CD4-positive, CD25-positive, alpha-beta regulatory T cell (primary cell): ENCODE data around the gene PRKCA. TPM values are rescaled to one million over a fixed set of nuclear protein-coding genes. Genes with fewer than 3 reads are reported as not detected.
A peak's percentile ranks its signal among the peaks of the same experiment; 100 is the strongest.

Experiments used
- ATAC-seq, 2 donors: fragments of 150-1000 bp; cut with Tn5 transposase; one replicate each; pipeline ENCODE4 v1.10.0; 2021; ENCODE audit warnings: low read depth in 2 of 2, moderate number of reproducible peaks in 2 of 2, moderate library complexity in 1 of 2
- DNase-seq, 3 donors: peaks; one replicate each; pipeline versions ENCODE4 v3.0.0 to v3.0.0-alpha.2; 2012 to 2022; ENCODE audit warnings: mixed read lengths in 1 of 3
- H3K27ac ChIP-seq: one replicate; pipeline ENCODE4 v1.7.0; 2013; ENCODE audit warnings: mild to moderate bottlenecking, low read length; ENCODE audit not compliant: insufficient read depth, poor library complexity, severe bottlenecking
- H3K27me3 ChIP-seq: one replicate; pipeline ENCODE4 v1.7.0; 2013; ENCODE audit warnings: low read length; ENCODE audit not compliant: control insufficient read depth, insufficient read depth
- H3K36me3 ChIP-seq: one replicate; pipeline ENCODE4 v1.7.0; 2013; ENCODE audit warnings: mild to moderate bottlenecking, low read length, moderate library complexity; ENCODE audit not compliant: control insufficient read depth, insufficient read depth
- H3K4me1 ChIP-seq: 2 replicates; pipeline ENCODE4 v1.7.0; 2013; ENCODE audit warnings: mild to moderate bottlenecking, low read length; ENCODE audit not compliant: insufficient read depth, control insufficient read depth, poor library complexity, severe bottlenecking
- H3K4me3 ChIP-seq: one replicate; pipeline ENCODE4 v1.7.0; 2013; ENCODE audit warnings: low read depth, mild to moderate bottlenecking, low read length, moderate library complexity
- H3K9me3 ChIP-seq, 2 experiments: 1 replicate in 1 of 2; 2 replicates in 1 of 2; pipeline ENCODE4 v1.7.0; 2013; ENCODE audit warnings: low read length in 2 of 2, mild to moderate bottlenecking in 1 of 2, moderate library complexity in 1 of 2; ENCODE audit not compliant: control insufficient read depth in 2 of 2
- H3K27ac Mint-ChIP-seq, 3 donors: one replicate each; pipeline ENCODE4 v1.8.0; 2020 to 2022; ENCODE audit warnings: mild to moderate bottlenecking in 3 of 3, mixed read lengths in 3 of 3, moderate library complexity in 2 of 3
- H3K27me3 Mint-ChIP-seq: one replicate; pipeline ENCODE4 v1.8.0; 2022; ENCODE audit warnings: mild to moderate bottlenecking, mixed read lengths
- H3K36me3 Mint-ChIP-seq: one replicate; pipeline ENCODE4 v1.8.0; 2020; ENCODE audit warnings: mixed read lengths
- H3K4me1 Mint-ChIP-seq, 4 donors: one replicate each; pipeline ENCODE4 v1.8.0; 2020 to 2022; ENCODE audit warnings: mixed read lengths in 4 of 4, mild to moderate bottlenecking in 1 of 4
- H3K4me3 Mint-ChIP-seq, 4 donors: one replicate each; pipeline ENCODE4 v1.8.0; 2020 to 2022; ENCODE audit warnings: mild to moderate bottlenecking in 4 of 4, mixed read lengths in 4 of 4, moderate library complexity in 3 of 4
- H3K9me3 Mint-ChIP-seq, 7 donors: one replicate each; pipeline ENCODE4 v1.8.0; 2020 to 2022; ENCODE audit warnings: mixed read lengths in 7 of 7, mild to moderate bottlenecking in 3 of 7, moderate library complexity in 2 of 7
- polyA plus RNA-seq, 4 donors: library from polyadenylated mRNA; unstranded; fragments of 300-500 nt; fragmentation: Illumina TruSeq; gene quantifications; one replicate each; pipeline ENCODE4 v1.2.3, GENCODE V29; 2021
- total RNA-seq: library from RNA; stranded (reverse); gene quantifications from one replicate; pipeline ENCODE4 v1.2.3, GENCODE V29; 2022

PRKCA gene
- total and polyA plus RNA-seq, 5 donors from 2014 or later = 0.60 to 84.0 (median 2.0) TPM

DNA sequence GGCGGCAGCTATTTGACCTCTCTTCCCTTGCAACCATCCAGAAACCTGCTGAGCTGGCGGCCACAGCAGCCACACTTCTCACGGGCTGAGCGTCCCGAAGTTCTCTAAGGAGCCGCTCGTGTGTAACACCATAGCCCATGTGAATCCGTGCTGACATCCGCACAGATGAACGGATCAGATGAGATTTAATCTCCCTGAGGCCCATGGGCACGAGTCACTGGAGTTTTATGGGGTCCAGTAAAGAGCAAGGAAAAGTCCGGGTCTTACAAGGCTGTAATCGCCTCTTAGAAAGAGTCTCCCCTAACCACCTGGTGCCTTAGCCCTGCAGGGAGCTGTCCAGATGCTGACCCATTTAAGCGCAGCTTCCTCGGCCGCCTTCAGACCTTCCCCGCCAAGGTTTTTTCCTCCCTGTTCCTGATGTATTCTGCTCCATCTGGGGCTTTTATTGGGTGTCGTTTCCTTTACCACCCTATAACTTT, 527.0 kb downstream of the PRKCA start:
- DNase-seq (peak in 2 of 3 donors; percentile 12 to 28), ATAC-seq (no peak)
- Histone ChIP-seq H3K9me3 (no peaks in the 10 kb centered on the region), H3K4me1 (no peaks in the 10 kb centered on the region), H3K4me3 (no peak overlapping the region), H3K36me3 (no peaks in the 10 kb centered on the region), H3K27me3 (peaks cover 17% of the 10 kb centered on the region), H3K27ac (no peak overlapping the region)
- peaks cover 0 to 4% (median 1%) of the 10 kb centered on the region in 4 donors for H3K4me1 Mint-ChIP-seq
- no peak overlapping the region for H3K4me3 Mint-ChIP-seq
- peaks cover 0 to 7% (median 0%) of the 10 kb centered on the region in 7 donors for H3K9me3 Mint-ChIP-seq
- H3K27ac Mint-ChIP-seq = no peak overlapping the region
- no peaks in the 10 kb centered on the region for H3K36me3 Mint-ChIP-seq
- peaks cover 47% of the 10 kb centered on the region for H3K27me3 Mint-ChIP-seq

DNA sequence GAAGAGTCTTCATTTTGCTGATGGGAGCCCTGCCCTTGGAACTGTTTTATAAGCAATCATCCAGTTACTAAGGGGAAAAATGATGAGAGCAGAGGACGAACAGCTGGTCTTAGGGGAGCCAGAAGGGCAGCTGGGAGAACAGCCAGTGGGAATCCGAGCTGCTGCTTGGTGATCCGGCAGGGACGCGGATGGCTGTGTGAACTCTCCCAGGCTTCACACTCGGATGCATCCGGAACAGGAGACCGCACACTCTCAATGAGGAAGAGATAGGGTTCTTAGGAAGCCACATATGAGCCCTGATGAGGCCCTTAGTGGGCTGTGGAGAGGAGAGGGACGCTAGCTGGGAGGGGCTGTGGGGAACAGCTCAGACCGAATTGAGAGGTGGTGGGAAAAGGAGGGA, 527.5 kb downstream of the PRKCA start:
- peaks cover 0 to 6% (median 0%) of the 10 kb centered on the region in 7 donors for H3K9me3 Mint-ChIP-seq
- H3K27ac ChIP-seq = no peak overlapping the region
- no peaks in the 10 kb centered on the region for H3K4me1 ChIP-seq
- peaks cover 0 to 4% (median 1%) of the 10 kb centered on the region in 4 donors for H3K4me1 Mint-ChIP-seq
- peaks cover 49% of the 10 kb centered on the region for H3K27me3 Mint-ChIP-seq
- no peak for ATAC-seq
- H3K27me3 ChIP-seq = peaks cover 18% of the 10 kb centered on the region
- DNase-seq = no peak
- no peaks in the 10 kb centered on the region for H3K9me3 ChIP-seq
- no peaks in the 10 kb centered on the region for H3K36me3 Mint-ChIP-seq
- H3K4me3 Mint-ChIP-seq = no peak overlapping the region
- H3K4me3 ChIP-seq = no peak overlapping the region
- no peaks in the 10 kb centered on the region for H3K36me3 ChIP-seq
- no peak overlapping the region for H3K27ac Mint-ChIP-seq

DNA sequence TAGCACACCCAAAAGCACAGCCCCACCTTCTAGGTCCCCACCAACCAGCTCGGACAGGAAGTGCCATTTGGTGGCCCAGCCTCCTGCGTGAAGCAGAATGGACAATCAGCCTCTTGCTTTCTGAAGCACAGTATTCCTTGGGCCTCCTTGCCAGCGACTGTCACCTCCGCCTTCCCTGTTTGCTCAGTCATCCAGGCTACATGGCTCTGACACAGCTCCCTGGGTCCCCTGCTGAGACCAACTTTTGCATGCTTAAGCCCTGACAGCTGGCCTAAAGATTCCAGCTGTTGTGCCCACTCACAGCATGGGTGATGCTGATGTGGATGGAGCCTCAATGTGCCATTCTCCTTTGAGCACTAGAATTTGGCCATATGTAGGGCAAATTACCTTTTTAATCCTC, 528.0 kb downstream of the PRKCA start:
- Histone ChIP-seq H3K9me3 (no peaks in the 10 kb centered on the region), H3K4me1 (no peaks in the 10 kb centered on the region), H3K4me3 (no peak overlapping the region), H3K27me3 (peaks cover 18% of the 10 kb centered on the region), H3K27ac (no peak overlapping the region), H3K36me3 (no peaks in the 10 kb centered on the region)
- ATAC-seq (no peak), DNase-seq (no peak)
- Mint-ChIP-seq H3K27ac (no peak overlapping the region), H3K4me1 (peaks cover 0 to 4% (median 1%) of the 10 kb centered on the region in 4 donors), H3K4me3 (no peak overlapping the region), H3K9me3 (peaks cover 0 to 6% (median 0%) of the 10 kb centered on the region in 7 donors), H3K36me3 (no peaks in the 10 kb centered on the region), H3K27me3 (peaks cover 51% of the 10 kb centered on the region)

DNA sequence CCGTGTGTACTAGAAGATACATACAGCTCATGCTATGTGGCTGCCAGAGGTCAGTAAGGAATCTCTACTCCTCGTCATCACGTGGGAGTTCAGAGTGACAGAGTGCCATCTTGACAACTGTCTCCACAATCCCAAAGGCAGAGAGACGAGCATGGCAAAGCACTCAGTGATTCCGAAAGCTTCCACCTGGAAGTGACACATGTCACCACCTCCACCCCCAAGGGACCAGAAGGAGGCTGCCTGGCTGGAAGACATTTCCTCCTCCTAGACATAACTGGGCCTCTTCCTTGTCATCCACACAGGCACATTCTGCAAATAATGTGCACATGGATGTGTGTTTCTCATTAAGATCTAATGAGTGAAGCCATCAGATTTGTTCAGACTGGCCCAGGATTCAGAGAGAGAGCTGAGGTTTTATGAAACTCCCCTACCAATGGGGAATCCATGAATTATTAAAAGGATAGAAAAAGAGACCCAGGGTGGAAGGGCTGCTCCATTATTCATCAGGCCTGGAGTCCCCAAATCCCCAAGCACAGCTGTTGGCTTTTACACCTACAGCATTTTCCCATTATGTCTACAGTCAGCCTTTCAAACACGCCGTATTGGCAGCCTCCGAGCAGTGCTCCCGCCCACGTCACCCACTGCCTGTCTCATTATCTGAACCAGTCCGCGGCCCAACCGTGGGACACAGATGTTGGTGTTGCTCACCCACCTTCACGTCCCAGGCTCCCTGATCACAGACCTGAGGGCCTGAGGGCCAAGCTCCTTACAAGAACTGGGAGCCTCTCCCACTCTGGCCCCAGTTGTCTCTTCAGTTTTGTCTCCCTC, 529.2 kb downstream of the PRKCA start:
- H3K27me3 ChIP-seq = peaks cover 18% of the 10 kb centered on the region
- DNase-seq (no peak), ATAC-seq (no peak)
- no peak overlapping the region for H3K4me3 Mint-ChIP-seq
- peaks cover 0 to 6% (median 0%) of the 10 kb centered on the region in 7 donors for H3K9me3 Mint-ChIP-seq
- peaks cover 62% of the 10 kb centered on the region for H3K27me3 Mint-ChIP-seq
- no peak overlapping the region for H3K27ac Mint-ChIP-seq
- no peaks in the 10 kb centered on the region for H3K4me1 ChIP-seq
- no peak overlapping the region for H3K4me3 ChIP-seq
- H3K9me3 ChIP-seq = no peaks in the 10 kb centered on the region
- H3K36me3 Mint-ChIP-seq = no peaks in the 10 kb centered on the region
- H3K4me1 Mint-ChIP-seq = peaks cover 0 to 4% (median 1%) of the 10 kb centered on the region in 4 donors
- no peaks in the 10 kb centered on the region for H3K36me3 ChIP-seq
- H3K27ac ChIP-seq = no peak overlapping the region

DNA sequence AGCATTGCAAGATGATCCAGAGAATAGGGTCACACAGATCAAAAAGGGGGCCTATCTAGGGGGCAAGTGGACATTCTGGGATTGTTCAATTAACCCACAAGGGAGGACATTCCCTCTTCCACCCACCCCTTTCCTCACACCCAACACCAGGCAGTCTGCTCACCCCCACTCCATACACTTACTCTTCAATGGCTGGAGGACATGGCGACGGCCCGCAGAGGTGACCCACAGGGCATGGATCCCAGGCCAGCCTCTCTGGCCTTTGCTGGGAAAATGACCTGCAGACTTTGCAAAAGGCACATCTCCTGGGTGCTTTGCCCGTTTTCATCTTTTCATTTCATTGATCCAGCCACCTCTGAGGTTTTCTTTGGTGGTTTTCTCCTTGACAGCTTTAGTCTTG, 530.8 kb downstream of the PRKCA start:
- DNase-seq (no peak), ATAC-seq (no peak)
- peaks cover 70% of the 10 kb centered on the region for H3K27me3 Mint-ChIP-seq
- no peak overlapping the region for H3K4me3 Mint-ChIP-seq
- Histone ChIP-seq H3K9me3 (no peaks in the 10 kb centered on the region), H3K27me3 (peaks cover 18% of the 10 kb centered on the region), H3K4me3 (no peak overlapping the region), H3K27ac (no peak overlapping the region), H3K4me1 (no peaks in the 10 kb centered on the region), H3K36me3 (no peaks in the 10 kb centered on the region)
- H3K27ac Mint-ChIP-seq = no peak overlapping the region
- H3K4me1 Mint-ChIP-seq = peaks cover 0 to 4% (median 1%) of the 10 kb centered on the region in 4 donors
- H3K9me3 Mint-ChIP-seq = peaks cover 0 to 6% (median 0%) of the 10 kb centered on the region in 7 donors
- H3K36me3 Mint-ChIP-seq = no peaks in the 10 kb centered on the region

DNA sequence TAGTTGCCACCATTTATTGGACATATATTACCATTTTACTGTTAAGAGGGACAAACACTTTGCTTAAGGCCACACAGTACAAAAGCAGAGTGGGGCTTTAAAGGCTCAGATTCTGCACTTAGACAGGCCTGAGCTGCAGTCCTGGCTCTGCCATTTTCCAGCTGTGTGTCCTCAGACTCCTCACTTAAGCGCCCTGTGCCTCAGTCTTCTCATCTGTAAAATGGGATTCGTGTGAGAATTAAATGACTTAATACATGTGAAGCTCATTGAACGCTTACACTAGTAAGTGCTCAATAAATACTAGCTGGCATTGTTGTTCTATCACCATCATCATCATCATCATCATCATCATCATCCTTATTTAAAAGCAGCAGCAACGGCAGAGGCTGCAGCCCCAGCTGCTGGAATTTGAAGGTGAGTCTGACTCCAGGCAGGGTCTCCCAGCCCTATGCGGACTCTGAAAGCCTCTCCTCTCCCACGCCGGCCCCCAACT, 532.1 kb downstream of the PRKCA start:
- Mint-ChIP-seq H3K27me3 (peaks cover 63% of the 10 kb centered on the region), H3K27ac (no peak overlapping the region), H3K4me3 (no peak overlapping the region), H3K9me3 (peaks cover 0 to 6% (median 0%) of the 10 kb centered on the region in 7 donors), H3K4me1 (peaks cover 0 to 4% (median 0%) of the 10 kb centered on the region in 4 donors), H3K36me3 (no peaks in the 10 kb centered on the region)
- Histone ChIP-seq H3K36me3 (no peaks in the 10 kb centered on the region), H3K4me1 (no peaks in the 10 kb centered on the region), H3K27ac (no peak overlapping the region), H3K9me3 (no peaks in the 10 kb centered on the region), H3K27me3 (peaks cover 12% of the 10 kb centered on the region), H3K4me3 (no peak overlapping the region)
- no peak for ATAC-seq
- no peak for DNase-seq

DNA sequence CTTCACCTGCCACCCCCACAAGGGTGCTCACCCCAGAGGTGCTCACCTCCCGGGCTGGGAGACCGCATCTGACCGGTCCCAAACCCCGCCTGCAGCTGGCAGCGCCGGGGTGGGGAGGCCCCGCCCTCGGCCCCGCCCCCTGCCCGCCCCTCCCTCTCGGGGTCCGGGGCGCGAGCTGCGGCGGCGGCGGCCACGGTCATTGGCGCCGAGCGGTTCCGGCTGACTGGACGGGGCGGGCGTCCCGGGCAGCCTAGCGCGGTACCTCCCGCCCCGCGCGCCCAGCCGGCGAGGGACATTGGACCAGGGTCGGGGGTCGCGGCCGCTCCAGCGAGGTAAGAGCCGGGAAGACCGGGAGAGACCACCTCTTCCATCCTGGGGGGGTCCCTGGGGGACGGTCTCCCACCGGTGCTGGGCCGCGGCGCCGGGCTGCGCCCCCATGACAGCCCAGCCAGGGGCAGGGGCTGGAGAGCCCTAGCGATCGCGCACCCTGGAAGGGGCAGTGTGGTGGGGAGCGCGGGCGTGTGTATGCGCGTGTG, 532.6 kb downstream of the PRKCA start, which contains the start of gene CACNG5:
CACNG5 (plus strand) TSS at position 199 of the 536 bp plus-strand sequence. CDS start 42,216 bp downstream, outside the sequence.
- no peak for ATAC-seq
- peaks cover 0 to 6% (median 0%) of the 10 kb centered on the region in 7 donors for H3K9me3 Mint-ChIP-seq
- H3K27me3 ChIP-seq = peaks cover 9% of the 10 kb centered on the region

More for the DNA sequence above, 532.6 kb downstream of the PRKCA start, which contains the start of gene CACNG5:
- no peak for DNase-seq
- H3K4me3 Mint-ChIP-seq = no peak within 1 kb of the TSS
- no peak within 1 kb of the TSS for H3K27ac Mint-ChIP-seq
- H3K4me1 Mint-ChIP-seq = peaks cover 0 to 2% (median 0%) of the 10 kb centered on the region in 4 donors
- no peaks in the 10 kb centered on the region for H3K36me3 Mint-ChIP-seq
- no peaks in the 10 kb centered on the region for H3K9me3 ChIP-seq
- no peak within 1 kb of the TSS for H3K4me3 ChIP-seq
- H3K36me3 ChIP-seq = no peaks in the 10 kb centered on the region
- H3K27ac ChIP-seq = no peak within 1 kb of the TSS
- H3K4me1 ChIP-seq = no peaks in the 10 kb centered on the region
- H3K27me3 Mint-ChIP-seq = peaks cover 59% of the 10 kb centered on the region
